Panc1 (cell line): ENCODE results near the gene G6PC2. TPM values are rescaled to one million over a fixed set of nuclear protein-coding genes. Genes with fewer than 3 reads are reported as not detected.

Experiments
- ATAC-seq: fragments of 200-7000 bp; cut with Tn5 transposase; 2 replicates; pipeline ENCODE4 v1.9.1; 2020; ENCODE audit warnings: mild to moderate bottlenecking, moderate library complexity
- BruUV-seq: library from RNA; stranded (reverse); fragments of 400-500 nt; replicated peaks from 2 replicates; lab custom pipeline; 2021; lab: Mats Ljungman, UMichigan
- CTCF ChIA-PET: fragments of 300-600 bp; sonication (Branson Sonifier 250); formaldehyde crosslinking; loops from one replicate; lab custom pipeline; 2022; ENCODE audit warnings: antibody characterized with exemption; lab: Charles Lee
- POLR2A ChIA-PET: fragments of 300-600 bp; sonication (Branson Sonifier 250); formaldehyde crosslinking; loops from one replicate; lab custom pipeline; 2022; ENCODE audit warnings: antibody characterized with exemption; lab: Charles Lee
- DNase-seq: peaks from one replicate; pipeline ENCODE4 v3.0.0-alpha.2; 2010; ENCODE audit warnings: low read depth, low spot score
- H3K27ac ChIP-seq: 2 replicates; pipeline ENCODE4 v1.5.1; 2011; ENCODE audit warnings: mild to moderate bottlenecking, low read length, inconsistent platforms
- H3K27me3 ChIP-seq: fragments of 200-500 bp; sonication (Bioruptor generic); 2 replicates; pipeline ENCODE4 v1.6.0; 2014; ENCODE audit warnings: low read length, inconsistent platforms; ENCODE audit not compliant: control insufficient read depth, insufficient read depth
- H3K36me3 ChIP-seq: fragments of 200-500 bp; sonication (Bioruptor generic); 2 replicates; pipeline ENCODE4 v1.5.1; 2014; ENCODE audit warnings: inconsistent platforms, mild to moderate bottlenecking, low read length, moderate library complexity; ENCODE audit not compliant: control insufficient read depth, insufficient read depth
- H3K4me1 ChIP-seq: 2 replicates; pipeline ENCODE4 v1.5.1; 2011; ENCODE audit warnings: inconsistent platforms, mild to moderate bottlenecking, low read length, moderate library complexity; ENCODE audit not compliant: control insufficient read depth, insufficient read depth
- H3K4me3 ChIP-seq, 2 experiments: 2 replicates each; pipeline ENCODE4 v1.5.1; 2011 to 2012; ENCODE audit warnings: low read depth in 2 of 2, low read length in 2 of 2, mild to moderate bottlenecking in 2 of 2, inconsistent platforms in 1 of 2, moderate library complexity in 1 of 2
- H3K9me3 ChIP-seq: fragments of 200-500 bp; sonication (Bioruptor generic); 2 replicates; pipeline ENCODE4 v1.5.1; 2014; ENCODE audit warnings: low read depth, mild to moderate bottlenecking, inconsistent platforms, low read length, moderate library complexity; ENCODE audit not compliant: control insufficient read depth, insufficient read depth
- CTCF ChIP-seq: fragments of 450-650 bp; IDR thresholded peaks from 2 replicates; pipeline ENCODE4 v1.5.1; 2017; ENCODE audit warnings: mild to moderate bottlenecking
- POLR2AphosphoS5 ChIP-seq: IDR thresholded peaks from 2 replicates; pipeline ENCODE4 v1.6.1; 2012; ENCODE audit warnings: mild to moderate bottlenecking, low read depth, low read length, moderate library complexity
- REST ChIP-seq, 2 experiments: IDR thresholded peaks; 2 replicates each; pipeline ENCODE4 v1.6.1; 2011 to 2012; ENCODE audit warnings: low read depth in 2 of 2, control low read depth in 1 of 2, low read length in 1 of 2, mild to moderate bottlenecking in 1 of 2, moderate library complexity in 1 of 2; ENCODE audit not compliant: insufficient read depth in 1 of 2
- SIN3A ChIP-seq: IDR thresholded peaks from 2 replicates; pipeline ENCODE4 v1.6.1; 2012; ENCODE audit warnings: low read depth, mild to moderate bottlenecking, low read length, moderate library complexity, borderline replicate concordance; ENCODE audit not compliant: insufficient read depth
- TCF7L2 ChIP-seq: IDR thresholded peaks from 2 replicates; pipeline ENCODE4 v1.6.1; 2011; ENCODE audit warnings: mild to moderate bottlenecking, low read depth, low read length, inconsistent platforms
- in situ Hi-C: cut with HindIII; loops from 2 replicates; pipeline ENCODE4 v1.10.0; 2016; ENCODE audit warnings: low sequenced_read_pairs, low pct_unique_long_range_greater_than_20kb
- intact Hi-C: fragments of 100-400 bp; cut with micrococcal nuclease; formaldehyde crosslinking; loops from one replicate; pipeline ENCODE4 v1.10.0; 2022; ENCODE audit not compliant: unreplicated experiment
- total RNA-seq: library from RNA; stranded (reverse); gene quantifications from one replicate; pipeline ENCODE4 v1.2.1, GENCODE V29; 2021; ENCODE audit not compliant: unreplicated experiment

Gene G6PC2
- total RNA-seq, 1 experiment from 2014 or later, result not detected

DNA sequence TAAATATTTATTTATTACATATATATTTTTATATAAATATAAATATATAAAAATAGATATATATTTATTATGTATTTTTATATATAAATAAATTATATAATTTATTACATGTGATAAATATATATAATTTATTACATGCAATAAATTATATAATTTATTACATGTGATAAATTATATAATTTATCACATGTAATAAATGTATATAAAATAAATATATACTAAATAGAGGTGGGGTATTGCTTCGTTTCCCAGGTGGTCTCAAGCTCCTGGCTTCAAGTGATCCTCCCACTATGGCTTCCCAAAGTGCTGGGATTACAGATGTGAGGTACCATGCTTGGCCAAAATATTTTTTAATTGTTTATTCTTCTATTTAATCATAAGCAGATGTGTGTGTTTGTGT lies 3.6 kb upstream of the G6PC2 start:
- no peaks in the 10 kb centered on the region for H3K36me3 ChIP-seq
- H3K4me3 ChIP-seq, result no peak overlapping the region
- intact Hi-C loops, result no loop called here
- POLR2A ChIA-PET, result no interaction called here
- in situ Hi-C loops, result no loop called here
- H3K27ac ChIP-seq, result no peak overlapping the region
- TF ChIP-seq TCF7L2 (no peak), CTCF (no peak), POLR2AphosphoS5 (no peak), REST (IDR thresholded peaks at IDR 0.05; ENCODE audit: insufficient read depth in 1 of 2, low read depth in 2 of 2, low read length in 1 of 2) (no peak), SIN3A (no peak)
- no TSS peak for BruUV-seq
- H3K27me3 ChIP-seq, result peaks cover 3% of the 10 kb centered on the region; the same call in 1 of the 2 replicates
- ATAC-seq (no peak), DNase-seq (no peak)
- no peaks in the 10 kb centered on the region for H3K9me3 ChIP-seq
- CTCF ChIA-PET, result no interaction called here
- no peaks in the 10 kb centered on the region for H3K4me1 ChIP-seq

GRCh38 chr2:168903888-168904287 lies 2.8 kb downstream of the G6PC2 start:
- no TSS peak for BruUV-seq
- intact Hi-C loops (no loop called here), in situ Hi-C loops (no loop called here)
- Histone ChIP-seq H3K9me3 (no peaks in the 10 kb centered on the region), H3K4me1 (no peaks in the 10 kb centered on the region), H3K27me3 (peaks cover 8% of the 10 kb centered on the region), H3K36me3 (no peaks in the 10 kb centered on the region), H3K4me3 (no peak overlapping the region), H3K27ac (no peak overlapping the region)
- CTCF ChIA-PET, result no interaction called here
- DNase-seq (no peak), ATAC-seq (no peak)
- no peak for TF ChIP-seq CTCF
- TF ChIP-seq POLR2AphosphoS5, result no peak
- TF ChIP-seq SIN3A, result no peak
- POLR2A ChIA-PET, result no interaction called here
